Hematopoietic multipotent progenitor cell treated with erythropoietin and hydrocortisone succinate and interleukin-3 and kit ligand, for 15 days (in vitro differentiated cells): ENCODE measurements around the gene ADAM10.

Source experiments
- DNase-seq: peaks from one replicate; pipeline ENCODE4 v3.0.0-alpha.2; 2015; ENCODE audit warnings: low spot score

ADAM10 gene

GRCh38 chr15:58716027-58716426 is 33.5 kb downstream of the ADAM10 start:
- no peak for DNase-seq

GRCh38 chr15:58715266-58715917 is 34.1 kb downstream of the ADAM10 start:
- no peak for DNase-seq

- no peak for DNase-seq
Measured at GRCh38 chr15:58710701-58711100, 38.8 kb downstream of the ADAM10 start.

- no peak for DNase-seq
Measured at GRCh38 chr15:58707397-58707796, 42.1 kb downstream of the ADAM10 start.

DNA sequence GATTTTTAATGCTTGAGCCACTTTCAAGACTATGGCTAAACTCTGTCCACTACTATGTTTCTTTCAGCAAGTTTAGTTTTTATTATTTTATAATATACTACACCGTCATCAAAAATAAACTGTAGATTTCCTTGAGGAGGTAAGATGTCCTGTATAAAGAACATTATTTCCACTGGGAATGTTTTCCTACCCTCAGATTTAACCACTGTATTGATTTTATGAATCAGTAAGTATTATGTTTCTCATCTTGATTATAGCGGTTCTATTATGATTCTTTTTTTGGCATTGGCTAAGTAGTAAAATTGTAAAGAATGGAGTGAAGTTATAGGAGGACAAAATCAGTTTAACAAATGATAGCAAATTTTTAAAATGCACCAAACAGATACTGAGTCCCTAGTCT is 44.4 kb downstream of the ADAM10 start:
- DNase-seq = no peak

- DNase-seq = no peak
Measured at GRCh38 chr15:58704155-58704865, 45.2 kb downstream of the ADAM10 start.

DNA sequence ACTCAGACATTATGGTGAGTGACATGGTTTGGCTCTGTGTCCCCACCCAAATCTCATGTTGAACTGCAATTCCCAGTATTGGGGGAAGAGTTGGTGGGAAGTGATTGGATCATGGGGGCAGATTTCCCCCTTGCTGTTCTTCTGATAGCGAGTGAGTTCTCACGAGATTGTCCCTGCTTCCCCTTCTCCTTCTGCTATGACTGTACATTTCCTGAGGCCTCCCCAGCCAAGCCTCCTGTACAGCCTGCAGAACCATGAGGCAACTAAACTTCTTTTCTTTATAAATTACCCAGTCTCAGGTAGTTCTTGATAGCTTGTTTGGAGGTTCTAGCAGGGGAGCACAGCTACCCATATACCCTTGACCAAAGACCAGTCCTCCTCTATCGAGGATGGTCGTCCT is 45.9 kb downstream of the ADAM10 start:
- DNase-seq = no peak

DNA sequence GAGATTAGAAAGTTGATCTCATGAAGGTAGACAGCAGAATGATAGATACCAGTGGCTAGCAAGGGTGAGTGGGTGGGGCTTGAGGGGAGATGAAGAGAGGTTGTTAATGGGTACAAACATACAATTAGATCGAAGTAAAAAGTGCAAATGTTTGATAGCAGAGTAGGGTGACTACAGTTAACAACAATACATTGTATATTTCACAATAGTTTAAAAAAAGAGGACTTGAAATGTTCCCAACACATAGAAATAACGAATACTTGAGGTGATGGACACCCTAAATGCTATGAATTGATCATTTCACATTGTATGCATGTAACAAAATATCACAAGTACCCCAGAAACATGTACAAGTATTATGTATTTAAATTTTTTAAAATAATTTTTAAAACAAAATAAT is 47.3 kb downstream of the ADAM10 start:
- DNase-seq = no peak

DNA sequence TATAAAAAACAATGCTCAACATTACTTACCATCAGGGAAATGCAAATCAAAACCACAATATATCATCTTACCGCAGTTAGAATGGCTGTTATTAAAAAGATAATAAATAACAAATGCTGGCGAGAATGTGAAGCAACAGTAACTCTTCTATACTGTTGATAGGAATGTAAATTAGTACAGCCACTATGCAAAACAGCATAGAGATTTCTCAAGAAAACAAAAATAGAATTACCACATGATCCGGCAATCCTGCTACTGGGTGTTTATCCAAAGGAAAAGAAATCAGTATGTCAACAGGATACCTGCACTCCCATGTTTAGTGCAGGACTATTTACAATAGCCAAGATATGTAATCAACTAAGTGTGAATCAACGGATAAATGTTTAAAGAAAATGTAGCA is 48.1 kb downstream of the ADAM10 start:
- no peak for DNase-seq

DNA sequence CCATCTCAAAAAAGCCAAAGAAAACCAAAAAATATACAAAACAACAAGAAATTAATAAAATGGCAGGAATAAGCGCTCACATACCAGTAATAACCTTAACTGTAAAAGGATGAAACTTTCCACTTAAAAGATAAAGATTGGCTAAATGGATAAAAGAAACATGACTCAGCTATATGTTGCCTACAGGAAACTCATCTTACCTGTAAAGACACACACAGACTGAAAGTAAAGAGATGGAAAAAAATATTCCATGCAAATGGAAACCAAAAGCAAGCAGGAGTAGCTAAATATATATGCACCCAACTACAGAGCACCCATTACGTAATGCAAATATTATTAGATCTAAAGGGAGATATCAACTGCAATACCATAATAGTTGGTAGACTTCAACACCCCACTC is 49.7 kb downstream of the ADAM10 start:
- DNase-seq = no peak

DNA sequence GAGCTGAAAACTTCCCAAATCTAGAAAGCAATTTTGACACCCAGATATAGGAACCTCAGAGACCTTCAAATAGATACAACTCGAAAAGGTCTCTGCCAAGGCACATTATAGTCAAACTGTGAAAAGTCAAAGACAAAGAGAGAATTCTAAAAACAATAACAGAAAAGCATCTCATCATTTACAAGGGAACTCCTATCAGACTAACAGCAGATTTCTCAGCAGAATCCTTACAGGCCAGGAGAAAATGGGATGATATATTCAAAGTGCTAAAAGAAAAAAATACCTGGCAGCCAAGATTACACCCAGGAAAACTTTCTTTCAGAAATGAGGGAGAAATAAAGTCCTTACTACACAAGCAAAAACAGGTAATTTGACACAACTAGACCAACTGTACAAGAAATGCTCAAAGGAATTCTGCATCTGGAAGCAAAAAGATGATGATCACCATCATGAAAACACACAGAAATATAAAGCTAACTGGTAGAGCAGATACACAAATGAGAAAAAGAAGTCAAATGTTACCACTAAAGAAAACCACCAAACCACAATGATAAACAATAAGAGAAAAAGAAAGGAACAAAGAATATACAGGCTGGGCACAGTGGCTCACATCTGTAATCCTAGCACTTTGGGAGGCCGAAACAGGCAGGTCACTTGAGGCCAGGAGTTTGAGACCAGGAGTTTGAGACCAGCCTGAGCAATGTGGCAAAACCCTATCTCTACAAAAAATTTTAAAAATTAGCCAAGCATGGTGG is 50.4 kb downstream of the ADAM10 start:
- no peak for DNase-seq

GRCh38 chr15:58697220-58697619 is 52.3 kb downstream of the ADAM10 start:
- no peak for DNase-seq

DNA sequence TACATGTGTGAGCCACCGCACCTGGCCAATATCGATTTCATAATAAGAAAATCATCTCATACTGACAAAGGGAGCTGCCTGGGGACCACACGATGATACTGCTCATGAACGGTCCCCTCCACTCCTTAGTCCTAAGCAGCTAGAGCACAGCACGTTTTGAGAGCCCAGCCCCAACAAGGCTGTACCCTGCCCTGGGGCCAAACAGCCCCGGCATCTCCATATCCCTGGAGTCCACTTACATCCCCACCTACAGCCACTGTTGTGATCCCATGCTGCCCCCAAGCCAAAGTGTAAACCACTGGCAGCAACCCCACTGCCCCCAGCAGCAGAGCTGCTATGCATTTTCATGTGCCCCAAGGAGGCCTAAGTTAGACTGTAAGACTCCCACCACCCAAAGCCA is 52.8 kb downstream of the ADAM10 start:
- DNase-seq = no peak

DNA sequence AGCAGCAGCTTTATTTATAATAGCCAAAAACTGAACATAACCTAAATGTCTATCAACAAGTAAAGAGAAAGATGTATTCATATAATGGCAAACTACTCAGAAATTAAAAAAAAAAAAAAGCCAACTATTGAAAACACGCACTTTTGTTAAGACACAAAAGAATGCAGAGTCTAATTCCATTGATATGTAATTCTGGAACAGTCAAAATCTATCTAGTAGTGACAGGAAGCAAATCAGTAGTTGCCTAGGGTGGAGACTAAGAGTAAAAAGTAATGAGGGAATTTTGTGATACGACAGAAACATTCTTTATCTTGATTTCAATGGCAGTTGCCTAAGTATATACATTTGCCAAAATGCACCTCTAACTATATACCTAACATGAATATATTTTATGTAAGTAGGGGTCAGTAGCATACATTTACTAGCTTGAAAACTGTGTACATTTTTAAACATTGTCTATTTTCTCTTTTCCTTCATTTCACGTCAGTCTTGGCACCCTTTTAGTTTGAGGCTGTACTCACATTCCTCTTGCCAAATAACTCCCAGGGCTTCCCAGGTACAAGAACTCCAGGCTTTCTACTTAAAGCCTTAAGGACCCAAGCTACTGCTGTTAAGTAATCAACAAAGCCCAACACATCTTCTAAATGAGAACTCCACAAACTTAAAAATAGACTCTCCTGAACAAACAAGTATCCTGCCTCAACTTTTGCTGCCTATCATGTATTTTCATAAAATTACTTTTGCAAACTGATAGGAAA is 54.7 kb downstream of the ADAM10 start:
- DNase-seq = no peak

DNA sequence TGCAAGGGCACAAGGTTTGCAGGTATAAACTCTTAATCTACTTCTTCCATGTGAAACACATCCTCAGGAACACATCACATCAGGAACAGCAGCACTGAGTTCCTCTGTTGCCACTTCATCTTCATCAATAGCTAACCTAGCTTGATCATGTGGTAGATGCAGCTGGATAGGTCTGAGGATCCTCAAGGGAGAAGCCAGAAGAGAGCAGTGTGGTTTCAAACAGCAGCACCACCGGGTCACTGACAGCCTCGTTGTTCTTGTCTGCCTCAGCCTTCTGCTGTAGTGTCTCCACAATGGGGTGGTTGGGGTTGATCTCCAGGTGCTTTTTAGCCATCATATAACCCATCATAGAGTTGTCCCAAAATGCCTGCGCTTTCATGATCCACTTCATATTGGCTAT is 58.8 kb downstream of the ADAM10 start:
- no peak for DNase-seq

GRCh38 chr15:58689646-58690045 is 59.9 kb downstream of the ADAM10 start:
- no peak for DNase-seq

DNA sequence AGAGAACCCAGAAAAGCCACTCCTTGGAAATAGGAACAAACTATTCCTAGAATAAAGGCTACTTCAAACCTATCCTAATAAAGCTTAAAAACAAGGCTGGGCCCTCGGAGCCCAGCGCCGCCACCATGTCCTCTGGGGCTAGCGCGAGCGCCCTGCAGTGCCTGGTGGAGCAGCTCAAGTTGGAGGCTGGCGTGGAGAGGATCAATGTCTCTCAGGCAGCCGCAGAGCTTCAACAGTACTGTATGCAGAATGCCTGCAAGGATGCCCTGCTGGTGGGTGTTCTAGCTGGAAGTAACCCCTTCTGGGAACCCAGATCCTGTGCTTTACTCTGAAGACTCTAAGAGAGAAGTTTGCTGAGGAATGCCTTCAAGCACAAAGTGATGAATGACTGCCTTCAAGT is 63.2 kb downstream of the ADAM10 start:
- DNase-seq = no peak

DNA sequence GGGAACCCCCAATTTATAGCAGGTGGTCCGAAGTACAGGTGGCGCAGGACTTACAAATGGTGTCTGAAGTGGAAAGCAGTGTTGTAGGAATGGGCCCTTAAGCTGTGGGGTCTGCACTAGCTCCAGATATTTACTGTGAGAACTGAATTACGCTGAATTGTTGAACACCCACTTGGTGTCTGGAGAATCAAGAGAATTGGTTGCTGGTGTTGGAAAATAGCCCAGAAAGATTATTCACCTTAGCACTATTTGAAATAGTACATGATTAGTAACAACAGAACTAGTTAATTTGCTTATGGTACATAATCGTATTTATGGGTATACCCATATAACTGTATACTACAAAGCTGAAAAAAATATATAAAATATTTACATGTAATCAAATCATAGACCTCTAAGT is 64.8 kb downstream of the ADAM10 start:
- no peak for DNase-seq

DNA sequence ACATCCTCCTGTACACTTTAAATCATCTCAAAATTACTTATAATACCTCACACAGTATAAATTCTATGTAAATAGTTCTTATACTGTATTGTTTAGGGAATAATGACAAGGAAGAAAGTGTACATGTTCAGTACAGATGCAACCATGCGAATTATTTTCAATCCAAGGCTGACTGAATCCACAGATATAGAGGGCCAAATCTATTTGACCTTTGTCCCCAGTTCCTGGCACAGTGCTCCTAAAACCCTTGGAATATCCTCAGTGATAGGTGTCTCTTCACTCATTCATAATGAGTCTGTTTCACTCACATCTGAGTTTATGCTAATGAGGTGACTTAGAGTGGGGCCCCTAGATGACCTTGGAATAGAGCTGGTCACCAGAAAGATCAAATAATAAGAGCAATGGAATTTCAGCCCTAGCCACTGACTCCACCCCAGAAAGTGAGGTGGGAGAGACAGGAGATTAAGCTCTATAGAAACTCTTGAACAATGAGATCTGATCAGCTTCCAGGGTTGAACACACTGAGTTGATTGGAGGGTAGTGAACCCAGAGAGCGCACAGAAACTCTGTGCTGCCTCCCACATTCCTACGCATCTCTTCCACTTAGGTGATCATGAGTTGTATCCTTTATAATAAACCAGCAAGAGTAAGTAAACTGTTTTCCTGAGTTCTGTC is 65.3 kb downstream of the ADAM10 start:
- no peak for DNase-seq

GRCh38 chr15:58682234-58682633 is 67.3 kb downstream of the ADAM10 start:
- DNase-seq = no peak

GRCh38 chr15:58678683-58679082 is 70.8 kb downstream of the ADAM10 start:
- no peak for DNase-seq

GRCh38 chr15:58677426-58677825 is 72.1 kb downstream of the ADAM10 start:
- no peak for DNase-seq
